Left renal pelvis (tissue), 4 donors: ENCODE measurements around the gene KCNJ6. TPM values are rescaled to one million over a fixed set of nuclear protein-coding genes. Genes with fewer than 3 reads are reported as not detected.

Source experiments
- DNase-seq, 4 donors: peaks; one replicate each; pipeline ENCODE4 v3.0.0-alpha.2; 2013; ENCODE audit warnings: low read depth in 4 of 4, low spot score in 3 of 4
- polyA plus RNA-seq, 4 donors: library from polyadenylated mRNA; unstranded; fragments of 120-200 nt; gene quantifications; one replicate each; pipeline ENCODE4 v1.2.1, GENCODE V29; 2013; ENCODE audit not compliant: insufficient read length in 4 of 4

KCNJ6 gene
- polyA plus RNA-seq, 4 donors = 0.23 to 0.49 (median 0.27) TPM

DNA sequence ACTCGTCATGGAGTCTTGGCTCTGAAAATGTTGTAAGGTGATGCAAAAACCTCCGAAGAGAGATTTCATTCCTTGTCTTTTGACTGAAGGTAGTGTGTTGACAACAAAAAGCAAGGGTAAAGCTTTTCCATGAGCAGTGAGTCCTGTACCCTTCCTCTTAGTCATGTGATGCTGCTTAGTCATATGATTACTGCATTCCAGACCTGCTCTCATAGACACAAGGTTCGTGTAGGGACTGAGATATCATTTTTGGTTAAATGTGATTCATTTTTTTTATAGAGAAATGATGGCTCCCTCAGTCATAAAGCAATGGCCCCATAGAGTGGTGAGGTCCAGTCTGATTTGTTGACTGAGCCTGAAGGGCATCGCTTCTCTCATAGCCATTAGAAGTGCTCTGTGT, 9.2 kb downstream of the KCNJ6 start:
- DNase-seq = no peak

DNA sequence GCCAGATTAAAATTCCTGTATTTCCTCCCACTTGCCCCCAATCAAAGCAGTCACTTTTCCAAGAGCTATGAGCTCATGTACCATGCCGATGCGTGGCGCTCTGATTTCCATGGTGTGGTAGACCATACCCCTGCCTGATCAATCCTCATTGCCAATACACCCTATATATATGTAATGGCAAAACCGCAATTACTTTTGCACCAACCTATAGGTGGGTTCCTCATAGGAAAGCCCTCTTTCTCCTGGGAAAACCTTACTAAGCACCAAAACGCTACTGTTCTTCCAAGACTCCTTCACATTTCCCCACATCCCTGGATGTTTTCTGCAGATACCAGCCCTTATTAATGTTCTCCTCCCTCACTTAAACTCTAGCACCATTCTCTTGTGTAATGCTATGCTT, 11.0 kb downstream of the KCNJ6 start:
- no peak for DNase-seq

DNA sequence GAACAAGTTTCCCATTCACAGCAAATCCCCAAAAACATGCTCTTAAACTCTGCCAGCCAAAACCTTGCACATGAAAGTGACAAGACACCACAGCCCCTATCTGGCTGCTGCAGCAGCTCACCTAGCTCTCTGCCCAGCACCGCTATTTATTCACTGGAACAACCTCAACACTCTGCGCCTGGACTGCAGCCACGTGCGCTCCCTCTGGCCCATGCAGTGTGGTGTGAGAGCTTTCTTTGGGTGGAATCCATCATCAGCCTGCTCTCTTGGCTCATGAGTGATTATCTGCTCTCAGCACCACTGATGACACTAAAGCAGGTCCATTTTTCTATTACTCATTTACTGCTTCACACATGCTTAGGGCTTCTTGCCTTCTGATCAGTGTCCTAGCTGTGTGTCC, 11.4 kb downstream of the KCNJ6 start:
- DNase-seq = no peak

DNA sequence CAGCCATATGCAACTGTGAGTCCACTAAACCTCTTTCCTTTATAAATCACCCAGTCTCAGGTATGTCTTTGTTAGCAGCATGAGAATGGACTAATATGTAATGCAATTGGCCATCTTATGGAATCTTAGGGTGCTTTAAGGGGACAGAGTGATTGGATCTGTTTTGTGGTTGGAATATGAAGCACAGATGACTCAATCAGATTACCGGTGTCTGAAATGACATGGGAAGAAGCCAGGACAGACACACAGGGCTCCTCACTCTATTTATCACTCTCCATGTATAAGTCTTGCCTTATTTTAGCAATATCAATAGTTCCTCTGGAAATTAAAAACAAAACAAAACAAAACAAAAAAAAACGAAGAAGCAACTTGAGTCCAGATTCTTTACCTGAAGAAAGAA, 12.9 kb downstream of the KCNJ6 start:
- DNase-seq = no peak

DNA sequence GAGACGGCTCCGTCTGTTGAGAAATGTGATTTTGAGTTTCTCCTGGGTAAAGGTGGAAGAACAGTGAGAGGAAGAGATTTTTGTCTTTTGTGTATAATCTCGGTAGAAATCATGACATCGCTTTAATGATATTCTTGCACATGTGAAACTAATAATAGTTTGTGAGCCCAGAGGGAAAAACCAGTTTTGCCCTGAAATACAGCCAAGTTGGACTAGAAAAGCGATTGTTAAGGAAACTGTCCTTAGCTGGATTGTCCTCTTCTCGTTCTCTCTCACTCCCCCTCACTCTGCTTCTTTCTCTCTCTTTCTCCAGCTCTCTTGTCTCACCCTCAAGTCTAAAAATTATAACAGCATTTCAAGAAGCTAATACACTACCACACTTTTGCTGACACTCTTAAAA, 17.1 kb downstream of the KCNJ6 start:
- no peak for DNase-seq

DNA sequence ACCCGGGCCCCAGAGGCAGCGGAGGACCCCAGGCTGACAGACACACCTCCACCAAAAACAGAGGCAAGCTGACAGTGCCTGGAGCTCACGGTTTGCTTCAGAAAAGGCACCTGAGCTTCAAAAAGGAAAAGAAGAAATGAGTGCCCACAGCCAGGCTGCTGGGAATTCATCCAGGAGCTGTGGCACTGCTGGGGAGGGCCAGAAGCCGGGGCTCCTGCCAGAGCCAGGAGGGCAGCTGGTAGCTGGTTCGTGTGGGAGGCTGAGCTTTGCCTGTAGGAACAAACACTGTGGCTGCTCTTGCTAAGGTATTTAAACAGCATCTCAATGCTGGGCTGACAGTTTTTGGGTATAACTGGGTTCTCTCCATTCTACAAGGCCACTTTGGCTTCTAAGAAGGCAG, 19.5 kb downstream of the KCNJ6 start:
- no peak for DNase-seq

DNA sequence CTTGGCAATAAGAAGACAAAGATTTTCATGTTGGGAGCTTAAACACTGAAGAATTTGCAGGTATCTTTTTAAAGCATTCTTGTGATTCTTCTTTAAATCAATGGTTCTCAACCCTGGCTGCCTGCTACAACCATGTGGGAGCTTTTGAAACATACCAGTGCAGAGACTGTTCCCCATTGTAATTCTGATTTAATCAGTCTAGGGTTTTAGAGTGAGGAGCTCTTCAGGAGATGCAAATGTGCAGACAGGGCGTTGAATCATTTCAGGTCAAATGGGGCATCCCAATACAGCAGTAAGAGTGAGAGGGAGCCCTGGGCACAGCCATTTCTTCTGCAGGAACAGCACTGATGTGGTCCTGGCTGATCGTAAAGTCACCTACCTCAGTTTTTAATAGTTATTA, 24.3 kb downstream of the KCNJ6 start:
- DNase-seq = no peak

DNA sequence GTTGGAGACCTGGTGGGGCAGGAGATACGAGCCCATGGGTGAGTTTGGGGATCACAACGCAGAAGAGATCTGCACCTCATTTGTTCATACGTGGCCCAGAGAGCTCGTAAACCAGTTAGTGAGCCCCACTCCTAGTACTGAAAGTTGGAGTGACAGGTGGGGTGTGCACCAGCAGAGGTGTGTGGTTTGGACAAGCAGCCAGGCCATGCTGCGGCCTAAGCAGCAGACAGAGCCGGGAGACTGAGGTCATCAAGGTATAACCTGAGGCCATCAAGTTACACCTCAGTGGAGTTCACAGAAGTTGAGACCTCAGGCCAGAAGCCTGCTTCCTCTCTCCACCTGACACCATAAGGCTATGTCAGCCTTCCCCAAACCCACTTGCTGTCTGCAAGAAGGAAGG, 27.6 kb downstream of the KCNJ6 start:
- DNase-seq = no peak

DNA sequence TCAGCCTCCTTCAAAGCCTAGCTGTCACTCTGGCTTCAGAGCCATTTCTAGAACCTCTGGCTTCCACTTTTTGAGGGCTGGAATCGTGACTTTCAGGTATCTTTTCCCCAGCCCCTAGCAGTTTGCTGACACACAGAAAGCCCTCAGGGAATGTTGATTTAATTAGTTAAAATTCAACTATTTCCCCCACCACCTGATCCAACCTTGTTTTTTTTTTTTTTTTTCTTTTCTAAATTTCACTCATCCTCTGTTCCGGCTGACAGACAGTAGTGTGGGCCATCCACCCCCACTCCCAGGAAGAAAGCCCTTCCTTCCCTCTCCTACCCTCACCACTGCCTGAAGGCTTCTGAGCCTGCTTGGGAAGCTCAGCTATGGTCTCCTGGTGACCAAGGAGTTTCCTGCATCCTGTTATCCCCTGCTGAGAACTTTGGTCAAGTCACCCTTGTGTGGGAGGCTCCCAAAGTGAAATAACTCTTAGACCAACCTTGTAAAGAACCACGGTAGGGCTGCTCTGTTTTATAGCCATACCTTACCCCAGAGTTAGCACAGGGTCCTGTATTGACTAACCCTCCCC, 29.4 kb downstream of the KCNJ6 start:
- no peak for DNase-seq

DNA sequence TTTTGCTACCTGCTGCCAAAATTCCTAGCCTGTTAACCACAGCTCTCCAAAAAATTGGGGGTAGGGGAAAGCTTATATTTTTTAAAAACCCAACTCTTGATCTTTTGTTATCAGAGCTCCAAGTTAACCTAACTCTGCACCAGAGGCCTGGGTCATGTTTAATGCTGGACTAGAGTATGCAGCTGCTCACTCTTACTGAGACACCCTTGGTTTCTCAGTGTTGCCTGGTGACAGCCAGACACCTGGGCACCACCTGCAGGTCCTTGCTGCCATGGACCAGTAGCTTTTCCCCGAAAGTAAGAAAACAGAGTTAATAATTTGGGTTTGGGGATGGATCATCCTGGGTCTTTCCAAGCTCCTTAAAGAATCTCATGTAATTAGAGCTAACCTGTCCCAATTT, 30.1 kb downstream of the KCNJ6 start:
- no peak for DNase-seq

DNA sequence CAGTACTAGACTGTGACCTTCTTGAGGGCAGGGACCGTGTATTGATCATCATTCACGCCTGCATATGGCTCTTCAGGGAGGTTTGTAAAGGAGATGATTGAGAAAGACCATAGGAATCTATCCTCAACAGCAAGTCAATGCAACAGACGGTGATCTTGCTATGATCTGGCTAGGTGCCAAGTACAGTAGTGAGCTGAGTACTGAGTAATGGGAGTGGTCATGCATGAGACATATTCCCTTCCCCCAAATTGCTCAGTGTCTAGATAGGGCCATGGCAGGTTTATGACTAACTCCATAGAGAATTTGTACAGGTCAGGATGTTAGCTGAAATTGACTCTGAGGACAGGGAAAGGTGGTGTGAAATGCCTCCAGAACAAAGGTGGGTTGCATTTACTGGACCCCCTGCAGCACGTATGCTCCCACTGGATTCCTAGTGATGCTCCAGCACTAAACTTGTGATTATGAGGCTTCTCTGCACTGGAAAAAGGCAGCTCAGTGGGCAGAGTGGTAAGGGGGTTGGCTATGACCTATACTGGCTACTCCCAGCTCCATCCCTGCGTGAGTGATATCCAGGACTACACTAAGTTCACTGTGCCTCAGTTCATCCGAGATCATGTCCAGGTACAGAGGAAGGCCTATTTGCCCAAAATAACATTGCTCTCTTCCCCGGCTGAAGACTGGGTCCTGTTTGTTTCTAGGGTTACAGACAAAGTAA, 37.2 kb downstream of the KCNJ6 start:
- DNase-seq = no peak

DNA sequence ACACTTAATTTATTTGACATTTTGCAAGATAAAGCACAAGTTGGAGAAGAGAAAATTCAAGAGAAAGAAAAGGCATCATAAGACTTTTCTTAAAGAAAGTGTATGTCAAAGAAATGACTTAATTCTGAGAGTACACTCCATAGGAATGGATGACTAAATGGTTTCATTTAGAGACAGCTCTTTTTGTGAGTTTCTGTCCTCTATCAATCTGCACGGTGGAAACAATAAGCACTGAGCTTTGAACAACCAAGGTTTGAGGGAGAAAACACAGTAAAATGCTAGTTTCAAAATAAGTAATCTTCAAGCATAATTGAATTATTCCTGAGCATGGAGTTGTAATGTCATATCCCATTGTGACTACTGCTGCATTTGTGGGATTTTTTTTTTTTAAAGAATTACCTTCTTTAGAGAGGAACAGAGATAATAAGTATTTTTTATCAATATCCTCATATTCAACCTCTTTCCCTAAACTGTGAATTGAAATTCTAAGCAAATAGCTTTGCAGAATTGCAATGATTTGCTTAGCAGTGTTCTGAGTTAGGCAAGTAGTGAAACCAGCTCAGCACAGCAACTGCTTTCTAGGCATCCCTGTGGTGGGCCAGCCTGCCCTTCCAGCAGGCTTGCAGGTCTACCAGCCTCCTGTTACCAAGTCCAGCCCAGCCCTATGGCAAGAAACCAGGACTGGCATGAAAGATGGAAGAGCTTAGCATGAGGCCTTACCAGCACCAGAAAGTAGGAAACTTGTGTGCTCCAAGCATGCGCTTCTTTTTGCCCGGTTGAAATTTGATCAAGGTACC, 38.2 kb downstream of the KCNJ6 start:
- DNase-seq = no peak

DNA sequence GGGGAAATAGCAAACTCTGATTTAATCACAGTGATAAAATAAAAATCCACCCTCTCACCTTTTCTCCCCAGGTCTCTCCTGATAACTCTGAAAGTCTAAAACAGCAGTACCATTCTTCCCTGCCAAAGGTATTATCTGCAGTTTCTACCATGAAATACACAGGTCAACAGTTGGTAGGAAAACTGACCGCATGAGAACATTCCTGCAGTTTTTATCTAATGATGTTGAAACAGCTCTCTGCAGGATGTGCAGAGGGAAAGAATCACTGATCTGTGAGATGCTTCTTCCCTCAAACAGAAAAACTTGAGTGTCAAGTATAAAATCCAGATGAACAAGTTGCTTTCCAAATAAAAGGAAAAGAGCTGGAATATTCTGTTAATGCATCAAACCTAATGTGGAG, 39.1 kb downstream of the KCNJ6 start:
- DNase-seq = no peak

DNA sequence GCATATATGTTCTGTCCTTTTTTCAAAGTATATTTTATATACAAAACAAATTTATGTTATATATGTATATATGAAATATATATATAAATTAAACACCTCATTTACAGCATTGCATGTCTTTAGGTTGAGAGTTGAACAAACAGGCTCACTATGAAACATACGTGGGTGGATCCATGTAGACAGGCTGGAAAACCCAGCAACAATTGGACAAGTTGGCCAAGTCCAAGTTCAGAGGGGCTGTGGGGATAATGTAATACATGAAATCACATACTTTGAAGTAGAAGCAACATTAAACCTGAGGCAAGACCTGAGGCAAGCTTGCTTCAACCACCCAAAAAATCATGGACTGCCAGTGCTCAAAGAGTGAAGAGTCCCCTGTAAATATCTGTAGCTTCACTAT, 39.7 kb downstream of the KCNJ6 start:
- DNase-seq = no peak

DNA sequence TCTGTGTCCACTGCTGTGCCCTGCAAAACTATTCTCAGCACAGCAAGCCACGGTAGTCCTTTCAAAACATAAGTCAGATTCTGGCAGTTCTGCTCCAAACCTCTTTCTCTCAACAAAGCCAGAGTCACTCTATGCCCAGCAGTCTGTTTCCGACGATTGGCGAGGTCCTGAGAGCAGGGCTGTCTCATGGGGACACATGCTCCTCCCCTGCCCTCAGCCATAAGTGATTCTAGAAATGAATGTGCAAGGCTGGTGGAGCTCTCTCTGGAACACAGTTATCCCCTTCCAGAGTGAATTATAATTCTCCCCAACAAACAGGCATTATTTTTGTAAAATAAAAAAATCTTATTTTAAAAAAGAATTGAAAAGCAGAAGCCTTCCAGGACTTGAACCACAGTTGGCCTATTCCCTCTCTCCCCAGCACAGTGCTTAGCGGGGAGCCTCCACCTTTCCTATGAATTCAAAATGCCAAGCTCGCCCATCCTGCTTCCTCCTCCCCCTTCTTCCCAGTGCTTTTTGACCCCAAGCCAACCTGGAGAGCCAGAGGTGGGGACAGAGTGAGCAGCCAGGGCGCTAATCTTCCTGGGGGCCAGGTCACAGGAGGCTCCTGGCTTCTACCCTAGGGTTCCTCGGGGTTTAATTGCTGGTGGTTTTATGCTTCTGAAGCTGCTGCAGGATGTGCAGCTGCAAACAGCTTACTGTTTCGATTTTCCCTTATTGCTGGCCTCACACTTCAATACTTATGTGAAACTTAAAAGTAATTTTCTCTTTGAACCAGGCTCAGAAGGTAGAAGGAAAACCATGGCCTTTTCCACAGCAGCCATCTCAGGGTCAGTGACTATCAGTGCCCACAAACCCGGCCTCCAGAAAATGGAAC, 41.1 kb downstream of the KCNJ6 start:
- DNase-seq = no peak

DNA sequence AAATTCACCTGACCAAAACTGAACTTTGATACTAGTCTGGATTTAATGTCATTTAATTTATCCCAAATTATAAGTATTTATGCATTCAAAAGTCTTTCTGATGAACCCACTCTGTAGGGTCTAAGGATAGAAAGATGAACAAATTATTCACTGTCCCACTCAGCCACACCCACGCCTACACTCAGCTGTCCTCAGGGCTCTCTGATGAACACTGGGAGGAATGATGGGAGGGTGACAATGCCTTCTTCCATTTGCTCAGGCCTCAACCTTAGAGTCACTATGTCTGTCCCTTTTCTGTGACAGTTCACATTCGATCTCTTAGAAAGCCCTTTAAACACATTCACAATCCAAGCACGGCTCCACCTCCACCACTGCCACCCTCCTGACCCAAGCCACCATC, 41.8 kb downstream of the KCNJ6 start:
- DNase-seq = no peak

DNA sequence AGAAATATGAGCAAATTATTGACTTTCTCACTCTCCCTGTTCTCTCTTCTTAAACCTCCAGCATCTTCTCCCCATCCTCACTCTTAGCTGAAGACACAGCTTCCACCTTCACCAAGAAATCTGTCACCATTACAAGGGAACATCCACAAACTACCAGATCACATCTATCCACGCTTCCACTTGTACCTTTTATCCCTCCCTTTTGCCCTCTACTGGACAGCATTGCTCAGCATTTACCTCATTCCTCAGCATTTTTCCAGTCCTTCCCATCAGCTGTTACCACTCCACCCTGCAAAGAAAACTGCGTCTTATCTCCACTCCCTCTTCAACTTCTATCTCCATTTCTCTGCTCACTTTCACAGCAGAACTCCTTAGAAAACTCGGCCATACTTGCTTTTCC, 42.6 kb downstream of the KCNJ6 start:
- DNase-seq = no peak

DNA sequence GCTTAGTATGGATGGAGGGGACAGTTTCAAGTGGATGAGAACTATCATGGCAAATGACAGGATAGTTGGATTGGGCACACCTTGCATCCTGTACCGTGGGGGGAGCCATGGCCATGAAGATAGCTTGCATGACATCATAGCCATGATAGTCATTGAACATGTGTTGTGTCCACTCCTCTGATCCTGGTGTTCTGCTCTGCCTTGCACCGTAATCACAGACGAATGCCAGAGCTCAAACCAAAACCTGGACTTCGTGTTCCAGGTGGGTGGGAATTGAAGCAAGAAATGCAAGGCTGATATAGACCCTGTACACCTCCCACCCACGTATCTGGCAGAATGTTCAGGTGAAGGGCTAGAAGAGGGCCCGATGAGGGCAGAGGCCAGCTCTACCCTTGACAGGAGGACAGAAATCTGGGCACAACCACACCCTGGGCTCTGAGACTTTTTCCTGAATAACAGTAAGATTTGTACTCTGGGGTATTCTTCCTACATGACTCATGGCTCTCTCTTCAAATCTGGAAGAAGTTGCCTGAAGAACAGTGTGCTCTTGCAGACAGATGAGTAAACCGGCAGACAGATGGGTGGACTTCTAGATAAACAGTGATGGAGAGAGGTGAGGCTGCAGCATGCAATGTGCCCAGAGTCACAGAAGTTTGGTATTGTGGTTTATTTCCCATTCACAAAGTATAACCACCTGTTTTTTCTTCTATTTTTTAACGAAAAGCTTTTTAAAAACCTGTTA, 45.0 kb downstream of the KCNJ6 start:
- DNase-seq = no peak

DNA sequence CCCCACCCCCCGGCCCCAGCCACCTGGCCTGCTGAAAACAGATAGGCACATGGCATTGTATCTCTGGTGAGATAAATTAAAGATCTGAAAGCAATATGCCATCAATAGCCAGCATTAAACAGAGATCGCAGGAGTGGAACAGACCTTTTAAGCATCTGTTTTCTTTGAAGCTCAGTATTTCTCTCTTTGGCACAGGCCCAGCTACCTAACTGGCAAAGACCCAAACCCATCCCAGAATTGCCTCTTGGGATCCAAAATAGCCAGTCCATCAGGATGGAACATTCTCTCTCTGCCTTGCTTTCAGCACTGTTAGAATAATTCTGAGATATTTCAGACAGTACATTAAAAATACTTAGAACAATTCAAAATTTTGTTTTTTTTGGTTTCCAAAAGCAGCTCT, 46.0 kb downstream of the KCNJ6 start:
- DNase-seq = no peak

DNA sequence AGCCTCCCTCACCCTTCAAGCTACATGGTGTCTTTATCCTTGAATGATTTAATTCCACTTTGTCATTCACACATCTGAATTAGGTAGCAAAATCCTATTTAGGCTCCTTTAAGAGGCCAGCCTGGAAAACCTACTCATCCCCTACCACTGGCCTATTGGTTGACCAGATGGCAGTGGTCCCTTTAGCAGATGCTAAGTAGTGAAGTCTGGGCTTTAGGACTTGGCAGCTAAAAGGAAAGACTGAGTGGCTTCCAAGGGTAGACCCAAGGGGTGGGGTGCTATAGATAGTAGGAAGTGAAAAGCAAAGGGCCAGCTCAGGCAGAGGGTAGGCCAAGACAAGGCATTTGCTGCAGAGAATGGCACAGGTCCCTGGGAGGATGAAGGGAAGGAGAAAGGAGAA, 46.6 kb downstream of the KCNJ6 start:
- no peak for DNase-seq
